Left ventricle myocardium inferior (tissue), 1 donor: ENCODE measurements around the gene CEACAM21. TPM values are rescaled to one million over a fixed set of nuclear protein-coding genes. Genes with fewer than 3 reads are reported as not detected.

Source experiments
- DNase-seq: peaks from one replicate; pipeline ENCODE4 v3.0.0-alpha.2; 2020
- H3K27ac ChIP-seq: fragments of 200-600 bp; replicated peaks from 2 replicates; pipeline ENCODE4 v1.8.0; 2021
- H3K27me3 ChIP-seq: fragments of 200-600 bp; 2 replicates; pipeline ENCODE4 v1.8.0; 2021; ENCODE audit warnings: low read depth
- H3K36me3 ChIP-seq: fragments of 200-600 bp; 2 replicates; pipeline ENCODE4 v1.8.0; 2021
- H3K4me1 ChIP-seq: fragments of 200-600 bp; 2 replicates; pipeline ENCODE4 v1.8.0; 2021
- H3K4me3 ChIP-seq: fragments of 200-600 bp; 2 replicates; pipeline ENCODE4 v1.8.0; 2021; ENCODE audit warnings: mild to moderate bottlenecking, moderate library complexity
- H3K9me3 ChIP-seq: fragments of 200-600 bp; replicated peaks from 2 replicates; pipeline ENCODE4 v1.8.0; 2021
- CTCF ChIP-seq: fragments of 200-600 bp; IDR thresholded peaks from 2 replicates; pipeline ENCODE4 v1.8.0; 2021; ENCODE audit warnings: antibody characterized with exemption, mild to moderate bottlenecking, borderline replicate concordance
- intact Hi-C: fragments of 100-400 bp; cut with micrococcal nuclease; formaldehyde crosslinking; loops from one replicate; pipeline ENCODE4 v1.11.0; 2022
- total RNA-seq: library from RNA; stranded (reverse); fragmentation: NEBNext Ultra II Directional; extraction: Animal tissue kit (Norgen Biotek cat#: 25700); gene quantifications from one replicate; pipeline ENCODE4 v1.2.1, GENCODE V29; 2021
- donor health status: DM: no; HTN: yes; CAD: no; lungs with severe emphysema.

Gene CEACAM21
- total RNA-seq, 1 donor from 2014 or later = 0.60 TPM

GRCh38 chr19:41584931-41585330 is 9.0 kb downstream of the CEACAM21 start:
- H3K4me3 ChIP-seq = no peak overlapping the region
- no peak for DNase-seq
- H3K27me3 ChIP-seq = peaks cover 27% of the 10 kb centered on the region
- peaks cover 38% of the 10 kb centered on the region for H3K9me3 ChIP-seq
- no peak overlapping the region for H3K27ac ChIP-seq
- no peaks in the 10 kb centered on the region for H3K36me3 ChIP-seq
- H3K4me1 ChIP-seq = no peaks in the 10 kb centered on the region
- TF ChIP-seq CTCF = no peak
- intact Hi-C loops = no loop called here

GRCh38 chr19:41586064-41586463 is 10.1 kb downstream of the CEACAM21 start:
- intact Hi-C loops = no loop called here
- Histone ChIP-seq H3K36me3 (no peaks in the 10 kb centered on the region), H3K4me1 (no peaks in the 10 kb centered on the region), H3K27me3 (peaks cover 30% of the 10 kb centered on the region), H3K9me3 (peaks cover 30% of the 10 kb centered on the region), H3K4me3 (no peak overlapping the region), H3K27ac (no peak overlapping the region)
- DNase-seq = no peak
- no peak for TF ChIP-seq CTCF

- H3K4me3 ChIP-seq = no peak overlapping the region
- no peaks in the 10 kb centered on the region for H3K36me3 ChIP-seq
- TF ChIP-seq CTCF = no peak
- peaks cover 42% of the 10 kb centered on the region for H3K27me3 ChIP-seq
- no peaks in the 10 kb centered on the region for H3K4me1 ChIP-seq
- H3K9me3 ChIP-seq = peaks cover 18% of the 10 kb centered on the region
- DNase-seq = no peak
- intact Hi-C loops = no loop called here
- H3K27ac ChIP-seq = no peak overlapping the region
Measured at GRCh38 chr19:41587101-41587837, 11.3 kb downstream of the CEACAM21 start.

GRCh38 chr19:41587838-41588210 is 11.9 kb downstream of the CEACAM21 start:
- peaks cover 44% of the 10 kb centered on the region for H3K27me3 ChIP-seq
- H3K4me1 ChIP-seq = no peaks in the 10 kb centered on the region

GRCh38 chr19:41588497-41589209 is 12.7 kb downstream of the CEACAM21 start:
- intact Hi-C loops = no loop called here
- DNase-seq = no peak
- Histone ChIP-seq H3K27me3 (peaks cover 44% of the 10 kb centered on the region), H3K4me3 (no peak overlapping the region), H3K27ac (no peak overlapping the region), H3K4me1 (no peaks in the 10 kb centered on the region), H3K9me3 (peaks cover 18% of the 10 kb centered on the region), H3K36me3 (no peaks in the 10 kb centered on the region)
- TF ChIP-seq CTCF = no peak

More at GRCh38 chr19:41587838-41588210, 11.9 kb downstream of the CEACAM21 start:
- Histone ChIP-seq H3K9me3 (peaks cover 18% of the 10 kb centered on the region), H3K4me3 (no peak overlapping the region), H3K36me3 (no peaks in the 10 kb centered on the region), H3K27ac (no peak overlapping the region)
- intact Hi-C loops = no loop called here
- TF ChIP-seq CTCF = no peak
- no peak for DNase-seq
